T-helper 1 cell (primary cell): ENCODE results near the gene RNF180.
"Not testable (repeated sequence)": the region's sequence is repeated elsewhere in the genome, so short reads cannot be mapped to it uniquely, and the experiment has no call there.

Source experiments
- DNase-seq, 5 donors: peaks; one replicate each; pipeline ENCODE4 v3.0.0-alpha.2; 2012 to 2020

The RNF180 gene

GRCh38 chr5:64285188-64286130 is 119.8 kb downstream of the RNF180 start:
- no peak for DNase-seq

- DNase-seq, result no peak
These were observed 120.7 kb downstream of the RNF180 start for GRCh38 chr5:64286381-64286780.

- DNase-seq, result not testable (repeated sequence)
These were observed 122.9 kb downstream of the RNF180 start for GRCh38 chr5:64288496-64288895.

GRCh38 chr5:64292611-64293215 is 127.1 kb downstream of the RNF180 start:
- DNase-seq, result no peak

DNA sequence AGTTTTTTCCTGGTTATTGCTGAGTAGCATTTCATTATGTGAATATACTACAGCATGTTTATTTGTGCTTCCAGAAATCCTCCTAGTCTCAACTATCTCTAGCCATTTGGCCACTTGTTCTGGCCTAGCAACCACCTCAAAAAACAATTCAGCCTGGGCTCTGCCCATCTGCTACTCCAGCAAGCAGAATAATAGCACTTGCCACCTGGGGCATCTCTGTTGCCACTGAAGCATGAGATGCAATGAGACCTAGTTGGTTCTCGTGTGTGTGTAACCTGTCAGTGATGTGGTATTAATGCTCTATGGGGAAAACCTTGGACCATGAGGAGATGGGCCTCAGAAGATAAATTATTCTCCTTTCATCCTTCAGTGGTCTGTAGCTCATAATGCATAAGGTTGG is 129.5 kb downstream of the RNF180 start:
- DNase-seq, result no peak

- no peak for DNase-seq
These were observed 132.9 kb downstream of the RNF180 start for GRCh38 chr5:64298586-64298985.

DNA sequence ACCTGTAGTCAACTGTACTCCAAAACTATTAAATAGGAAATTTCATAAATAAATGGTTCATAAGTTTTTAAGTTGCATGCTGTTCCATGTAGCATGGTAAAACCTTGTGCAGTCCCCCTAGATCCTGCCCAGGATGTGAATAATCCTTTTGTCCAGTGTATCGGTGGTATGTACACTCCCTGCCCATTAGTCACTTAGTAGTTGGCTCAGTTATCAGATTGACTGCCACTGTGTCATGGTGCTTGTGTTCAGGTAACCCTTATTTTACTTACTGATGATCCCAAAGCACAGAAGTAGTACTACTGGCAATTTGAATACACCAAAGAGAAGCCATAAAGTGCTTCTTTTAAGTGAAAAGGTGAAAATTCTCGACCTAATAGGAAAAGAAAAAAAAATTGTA is 134.2 kb downstream of the RNF180 start:
- DNase-seq, result no peak

DNA sequence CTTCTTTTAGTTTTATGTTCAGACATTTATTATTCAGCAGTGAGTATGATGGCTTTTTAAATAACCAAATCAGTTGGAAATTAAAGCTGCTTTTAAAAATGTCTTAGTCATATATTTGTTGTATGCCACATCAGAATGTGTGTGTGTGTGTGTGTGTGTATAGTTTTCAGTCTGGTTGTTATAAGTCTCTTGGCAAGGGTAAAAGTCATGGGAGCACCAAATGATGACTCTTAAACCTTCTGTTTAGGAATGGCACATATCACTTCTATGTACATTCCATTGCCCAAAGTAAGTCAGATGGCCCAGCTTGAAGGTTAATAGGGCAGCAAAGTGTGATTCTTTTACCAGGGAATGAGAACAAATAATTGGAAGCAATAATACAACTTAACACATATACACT is 135.9 kb downstream of the RNF180 start:
- DNase-seq, result no peak

- DNase-seq, result no peak
These were observed 142.5 kb downstream of the RNF180 start for GRCh38 chr5:64308135-64308534.

DNA sequence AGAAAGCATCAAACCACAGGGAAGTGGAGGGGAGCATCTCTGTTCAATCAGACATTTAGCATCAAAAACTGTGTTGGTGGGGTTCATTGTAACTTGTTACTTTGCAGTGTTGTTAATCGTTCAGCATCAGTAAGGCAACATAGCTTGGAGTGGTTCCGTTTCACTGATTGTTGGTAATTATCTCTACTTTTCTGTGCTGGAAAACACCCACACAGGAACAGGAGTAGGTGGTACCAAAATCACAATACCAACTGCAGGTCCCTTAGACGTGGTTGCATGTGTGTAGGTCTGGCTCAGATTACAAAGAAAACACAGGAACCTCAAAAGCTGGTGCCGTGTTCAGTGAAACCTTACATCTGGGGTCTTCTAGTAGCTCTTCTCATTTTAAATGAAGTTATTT is 146.8 kb downstream of the RNF180 start:
- no peak for DNase-seq

- DNase-seq, result no peak
These were observed 150.1 kb downstream of the RNF180 start for GRCh38 chr5:64315778-64316177.

DNA sequence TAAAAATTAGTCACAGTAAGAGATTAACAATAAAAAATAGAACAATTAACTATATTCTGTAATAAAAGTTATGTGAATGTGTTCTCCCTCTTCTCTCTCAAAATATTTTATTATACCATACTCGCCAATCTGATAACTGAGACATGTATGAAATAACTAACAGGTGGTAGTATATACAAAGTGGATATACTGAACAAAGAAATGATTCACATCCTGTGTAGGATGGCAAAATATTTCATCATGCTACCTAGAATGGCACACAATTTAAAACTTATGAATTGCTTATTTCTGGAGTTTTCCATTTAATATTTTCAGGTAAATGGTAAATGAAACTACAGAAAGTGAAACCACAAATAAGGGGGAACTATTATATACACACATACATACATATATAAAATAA is 152.5 kb downstream of the RNF180 start:
- no peak for DNase-seq

- DNase-seq, result no peak
These were observed 157.9 kb downstream of the RNF180 start for GRCh38 chr5:64323591-64323990.

- DNase-seq, result peak in 1 of 5 donors; percentile 3
These were observed 165.1 kb downstream of the RNF180 start for GRCh38 chr5:64330728-64331231.

DNA sequence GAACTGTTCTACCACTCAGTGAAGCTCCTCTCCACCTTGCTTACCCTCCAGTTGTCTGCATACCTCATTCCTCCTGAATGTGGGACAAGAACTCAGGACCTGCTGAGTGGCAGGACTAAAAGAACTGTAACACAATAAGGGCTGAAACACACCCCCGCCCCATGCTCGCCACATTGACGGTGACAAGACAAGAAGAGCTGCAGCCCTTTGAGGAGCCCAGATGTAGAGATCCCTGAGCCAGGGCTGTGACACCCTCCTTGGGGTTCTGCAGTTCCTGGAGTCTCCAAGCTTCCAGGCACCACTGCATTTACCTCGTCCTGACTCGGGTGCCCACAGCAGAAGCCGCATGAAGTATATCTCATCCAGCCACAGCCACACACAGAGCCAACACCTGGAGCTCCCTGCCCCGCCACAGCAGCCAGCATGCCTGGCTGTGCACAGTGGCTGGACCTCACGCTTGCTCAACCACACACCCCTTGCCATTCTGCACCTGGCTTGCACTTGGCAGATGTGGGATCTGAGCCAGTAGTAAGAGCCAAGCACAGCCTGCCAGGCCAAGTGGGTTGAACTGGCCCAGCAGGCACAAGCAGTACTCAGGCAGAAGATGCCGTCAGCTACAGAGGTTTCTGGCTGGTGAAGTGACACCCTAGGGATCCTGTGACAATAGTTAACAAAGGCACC is 166.1 kb downstream of the RNF180 start:
- peak in 1 of 5 donors; percentile 5 for DNase-seq

- no peak for DNase-seq
These were observed 168.2 kb downstream of the RNF180 start for GRCh38 chr5:64333886-64334285.

GRCh38 chr5:64339769-64340168 is 174.1 kb downstream of the RNF180 start:
- no peak for DNase-seq

DNA sequence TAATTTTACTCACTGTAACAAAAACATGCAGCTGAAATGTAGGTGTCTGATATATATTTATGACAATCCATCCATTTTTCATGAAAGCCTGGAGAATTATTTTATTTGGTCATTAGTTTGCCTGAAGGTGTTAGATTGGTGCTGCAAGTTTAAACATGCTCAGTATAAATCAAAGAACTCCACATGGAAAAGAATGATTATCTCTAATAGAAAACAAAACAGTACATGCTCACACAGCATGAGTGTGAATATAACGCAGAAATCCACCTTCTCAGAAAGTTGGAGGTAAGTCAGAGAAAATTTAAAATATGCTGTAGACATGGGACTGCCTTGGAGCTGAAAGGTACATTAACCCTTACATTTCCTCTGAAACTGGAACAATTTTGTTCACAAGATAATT is 174.7 kb downstream of the RNF180 start:
- no peak for DNase-seq

- DNase-seq, result no peak
These were observed 175.7 kb downstream of the RNF180 start for GRCh38 chr5:64341340-64341739.

DNA sequence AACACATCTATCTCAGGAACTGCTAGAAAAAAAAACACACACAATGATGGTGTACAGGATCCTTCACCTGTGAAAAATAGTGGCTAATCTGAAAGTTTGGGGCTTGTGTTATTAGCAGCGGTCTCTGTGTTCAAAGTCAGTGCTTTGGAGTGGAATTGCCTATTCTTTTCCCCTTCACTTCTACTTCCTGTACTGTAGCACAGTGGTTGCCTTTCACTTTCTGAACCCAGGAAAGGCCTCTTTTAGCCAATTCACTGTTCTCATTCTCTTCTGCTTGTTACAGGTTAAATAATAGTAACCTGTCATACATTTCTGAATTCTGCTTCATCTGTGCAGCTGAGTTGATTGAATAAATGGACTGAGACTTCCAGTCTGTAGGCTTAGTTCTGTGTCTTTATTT is 178.9 kb downstream of the RNF180 start:
- no peak for DNase-seq

DNA sequence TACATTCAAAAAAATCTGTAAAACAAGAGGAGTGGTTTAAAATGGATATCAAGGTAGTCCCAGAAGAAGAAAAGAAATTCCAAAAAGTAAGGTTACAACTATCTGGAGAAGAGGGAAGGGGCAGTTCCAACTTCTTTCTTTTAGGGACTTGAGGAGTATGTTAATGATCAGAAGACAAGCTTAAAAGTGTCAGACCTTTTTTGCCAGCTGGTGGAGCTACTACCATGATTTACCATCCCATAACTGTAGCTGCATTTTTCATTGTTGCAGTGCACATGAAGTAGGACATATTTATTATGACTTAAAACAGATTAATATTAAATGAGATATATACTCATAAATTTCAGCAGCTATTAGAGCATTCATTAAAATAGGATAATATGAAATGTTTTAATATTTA is 181.7 kb downstream of the RNF180 start:
- DNase-seq, result no peak

DNA sequence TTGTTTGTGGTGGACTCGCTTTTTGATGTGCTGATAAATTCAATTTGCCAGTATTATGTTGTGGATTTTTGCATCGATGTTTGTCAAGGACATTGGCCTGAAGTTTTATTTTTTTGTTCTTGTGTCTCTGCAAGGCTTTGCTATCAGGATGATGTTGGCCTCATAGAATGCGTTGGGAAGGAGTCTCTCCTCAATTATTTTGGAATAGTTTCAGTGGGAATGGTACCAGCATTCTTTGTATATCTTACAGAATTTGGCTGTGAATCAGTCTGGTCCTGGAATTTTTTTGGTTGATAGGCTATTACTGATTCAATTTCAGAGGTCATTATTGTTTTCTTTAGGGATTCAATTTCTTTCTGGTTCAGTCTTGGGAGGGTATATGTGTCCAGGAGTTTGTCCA is 198.8 kb downstream of the RNF180 start:
- no peak for DNase-seq

DNA sequence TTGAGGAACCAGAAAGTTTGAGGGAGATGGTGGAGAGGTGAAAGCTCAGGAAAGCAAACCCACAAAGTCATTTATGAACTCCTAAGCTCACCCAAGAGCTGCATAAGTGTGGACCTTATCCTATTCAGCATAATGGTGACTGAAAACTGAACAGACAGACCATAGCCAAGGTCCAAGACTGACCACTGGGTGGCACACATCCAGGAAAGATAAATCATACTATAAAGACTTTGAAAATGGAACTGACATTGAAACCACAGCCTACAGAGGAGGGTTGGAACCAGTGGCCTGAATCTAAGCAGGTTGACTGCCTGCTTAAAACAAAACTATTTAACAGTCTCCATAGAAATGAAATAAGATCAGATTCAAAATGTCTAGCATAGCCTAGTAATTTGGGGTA is 219.1 kb downstream of the RNF180 start:
- DNase-seq, result no peak

DNA sequence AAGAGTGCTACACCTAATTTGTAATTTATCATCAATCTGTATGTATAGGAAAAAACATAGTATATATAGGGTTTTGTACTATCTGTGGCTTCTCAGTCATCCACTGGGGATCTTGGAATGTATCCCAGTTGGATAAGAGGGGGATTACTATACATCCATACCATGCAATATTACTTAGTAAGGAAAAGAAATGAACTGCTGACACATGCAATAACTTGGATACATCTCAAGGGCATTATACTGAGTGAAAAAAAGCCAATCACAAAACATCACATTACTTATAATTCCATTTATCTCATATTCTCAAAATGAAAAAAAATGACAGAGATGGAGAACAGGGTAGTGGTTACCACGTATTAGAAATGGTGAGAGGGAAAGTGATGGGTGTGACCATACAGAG is 231.9 kb downstream of the RNF180 start:
- DNase-seq, result no peak
